CD4-positive, CD25-positive, alpha-beta regulatory T cell (primary cell): ENCODE data around the gene METTL23. TPM values are rescaled to one million over a fixed set of nuclear protein-coding genes. Genes with fewer than 3 reads are reported as not detected.

Experiments used
- ATAC-seq, 2 donors: fragments of 150-1000 bp; cut with Tn5 transposase; one replicate each; pipeline ENCODE4 v1.10.0; 2021; ENCODE audit warnings: low read depth in 2 of 2, moderate number of reproducible peaks in 2 of 2, moderate library complexity in 1 of 2
- DNase-seq, 3 donors: peaks; one replicate each; pipeline versions ENCODE4 v3.0.0 to v3.0.0-alpha.2; 2012 to 2022; ENCODE audit warnings: mixed read lengths in 1 of 3
- H3K27ac ChIP-seq: one replicate; pipeline ENCODE4 v1.7.0; 2013; ENCODE audit warnings: mild to moderate bottlenecking, low read length; ENCODE audit not compliant: insufficient read depth, poor library complexity, severe bottlenecking
- H3K27me3 ChIP-seq: one replicate; pipeline ENCODE4 v1.7.0; 2013; ENCODE audit warnings: low read length; ENCODE audit not compliant: control insufficient read depth, insufficient read depth
- H3K36me3 ChIP-seq: one replicate; pipeline ENCODE4 v1.7.0; 2013; ENCODE audit warnings: mild to moderate bottlenecking, low read length, moderate library complexity; ENCODE audit not compliant: control insufficient read depth, insufficient read depth
- H3K4me1 ChIP-seq: 2 replicates; pipeline ENCODE4 v1.7.0; 2013; ENCODE audit warnings: mild to moderate bottlenecking, low read length; ENCODE audit not compliant: insufficient read depth, control insufficient read depth, poor library complexity, severe bottlenecking
- H3K4me3 ChIP-seq: one replicate; pipeline ENCODE4 v1.7.0; 2013; ENCODE audit warnings: low read depth, mild to moderate bottlenecking, low read length, moderate library complexity
- H3K9me3 ChIP-seq, 2 experiments: 1 replicate in 1 of 2; 2 replicates in 1 of 2; pipeline ENCODE4 v1.7.0; 2013; ENCODE audit warnings: low read length in 2 of 2, mild to moderate bottlenecking in 1 of 2, moderate library complexity in 1 of 2; ENCODE audit not compliant: control insufficient read depth in 2 of 2
- H3K27ac Mint-ChIP-seq, 3 donors: one replicate each; pipeline ENCODE4 v1.8.0; 2020 to 2022; ENCODE audit warnings: mild to moderate bottlenecking in 3 of 3, mixed read lengths in 3 of 3, moderate library complexity in 2 of 3
- H3K27me3 Mint-ChIP-seq: one replicate; pipeline ENCODE4 v1.8.0; 2022; ENCODE audit warnings: mild to moderate bottlenecking, mixed read lengths
- H3K36me3 Mint-ChIP-seq: one replicate; pipeline ENCODE4 v1.8.0; 2020; ENCODE audit warnings: mixed read lengths
- H3K4me1 Mint-ChIP-seq, 4 donors: one replicate each; pipeline ENCODE4 v1.8.0; 2020 to 2022; ENCODE audit warnings: mixed read lengths in 4 of 4, mild to moderate bottlenecking in 1 of 4
- H3K4me3 Mint-ChIP-seq, 4 donors: one replicate each; pipeline ENCODE4 v1.8.0; 2020 to 2022; ENCODE audit warnings: mild to moderate bottlenecking in 4 of 4, mixed read lengths in 4 of 4, moderate library complexity in 3 of 4
- H3K9me3 Mint-ChIP-seq, 7 donors: one replicate each; pipeline ENCODE4 v1.8.0; 2020 to 2022; ENCODE audit warnings: mixed read lengths in 7 of 7, mild to moderate bottlenecking in 3 of 7, moderate library complexity in 2 of 7
- polyA plus RNA-seq, 4 donors: library from polyadenylated mRNA; unstranded; fragments of 300-500 nt; fragmentation: Illumina TruSeq; gene quantifications; one replicate each; pipeline ENCODE4 v1.2.3, GENCODE V29; 2021
- total RNA-seq: library from RNA; stranded (reverse); gene quantifications from one replicate; pipeline ENCODE4 v1.2.3, GENCODE V29; 2022

The METTL23 gene, protein sequence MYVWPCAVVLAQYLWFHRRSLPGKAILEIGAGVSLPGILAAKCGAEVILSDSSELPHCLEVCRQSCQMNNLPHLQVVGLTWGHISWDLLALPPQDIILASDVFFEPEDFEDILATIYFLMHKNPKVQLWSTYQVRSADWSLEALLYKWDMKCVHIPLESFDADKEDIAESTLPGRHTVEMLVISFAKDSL
- total RNA-seq (44.1 TPM), polyA plus RNA-seq (100 to 1,000 TPM; 130 to 175 (median 162) TPM)

DNA sequence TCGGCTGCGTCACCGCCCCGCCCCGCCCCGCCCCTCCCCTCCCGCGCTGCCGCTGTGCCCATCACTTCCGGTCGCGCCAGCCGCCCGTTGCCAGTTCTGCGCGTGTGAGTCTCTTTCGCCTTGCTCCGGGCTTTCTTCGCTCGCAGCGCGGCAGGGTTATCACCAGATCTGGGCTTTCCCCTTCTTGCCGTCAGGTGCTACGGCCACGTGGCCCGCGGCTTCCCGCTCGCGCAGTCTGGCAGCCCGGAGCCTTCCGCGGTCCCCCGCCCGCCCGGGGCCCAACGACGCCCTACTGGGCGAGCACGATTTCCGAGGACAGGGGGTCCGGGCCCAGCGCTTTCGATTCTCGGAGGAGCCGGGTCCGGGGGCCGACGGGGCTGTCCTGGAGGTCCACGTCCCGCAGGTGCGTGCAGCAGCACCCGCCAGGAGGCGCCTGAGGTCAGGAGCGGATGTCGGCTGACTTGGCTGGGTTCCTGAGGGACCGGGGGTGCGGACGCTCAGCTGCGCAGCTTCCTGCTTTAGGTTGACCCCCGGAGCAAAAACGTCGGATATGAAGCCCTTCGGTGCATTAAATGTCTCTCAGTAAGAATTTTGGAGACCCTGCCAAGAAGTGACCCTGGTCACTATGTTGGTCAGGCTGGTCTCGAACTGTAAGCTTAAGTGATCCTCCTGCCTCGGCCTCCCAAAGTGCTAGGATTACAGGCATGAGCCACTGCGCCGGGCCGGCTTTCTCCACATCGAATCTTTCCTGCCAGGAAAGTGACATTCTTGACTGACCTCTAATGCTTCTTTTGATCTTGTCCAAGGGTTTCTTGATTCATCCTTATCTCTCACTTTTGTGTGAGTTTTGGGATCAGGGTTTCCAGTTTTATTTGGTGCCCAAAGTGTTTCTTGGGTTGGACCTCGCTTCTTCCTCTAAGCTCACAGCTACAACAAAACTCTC, at the start of gene METTL23:
Gene METTL23 (plus strand): TSS at position 64 of the 943 bp plus-strand sequence. CDS start 2,872 bp downstream, outside the sequence.
- H3K9me3 ChIP-seq = no peaks in the 10 kb centered on the region
- DNase-seq (peak; percentile 86 to 93 (median 93)), ATAC-seq (peak; percentile 50 to 54)
- no peaks in the 10 kb centered on the region for H3K27me3 Mint-ChIP-seq
- H3K9me3 Mint-ChIP-seq = peaks cover 0 to 4% (median 0%) of the 10 kb centered on the region in 7 donors
- no peaks in the 10 kb centered on the region for H3K27me3 ChIP-seq
- H3K36me3 ChIP-seq = peaks cover 32% of the 10 kb centered on the region
- peaks cover 17 to 81% (median 47%) of the 10 kb centered on the region in 4 donors for H3K4me1 Mint-ChIP-seq
- H3K4me3 Mint-ChIP-seq = peak within 1 kb of the TSS; percentile 98 to 100 (median 99)
- H3K4me3 ChIP-seq = peak within 1 kb of the TSS; percentile 89
- H3K36me3 Mint-ChIP-seq = peaks cover 25% of the 10 kb centered on the region
- H3K27ac Mint-ChIP-seq = peak within 1 kb of the TSS; percentile 98 to 99 (median 99)
- H3K27ac ChIP-seq = peak within 1 kb of the TSS; percentile 99
- peaks cover 60% of the 10 kb centered on the region for H3K4me1 ChIP-seq

DNA sequence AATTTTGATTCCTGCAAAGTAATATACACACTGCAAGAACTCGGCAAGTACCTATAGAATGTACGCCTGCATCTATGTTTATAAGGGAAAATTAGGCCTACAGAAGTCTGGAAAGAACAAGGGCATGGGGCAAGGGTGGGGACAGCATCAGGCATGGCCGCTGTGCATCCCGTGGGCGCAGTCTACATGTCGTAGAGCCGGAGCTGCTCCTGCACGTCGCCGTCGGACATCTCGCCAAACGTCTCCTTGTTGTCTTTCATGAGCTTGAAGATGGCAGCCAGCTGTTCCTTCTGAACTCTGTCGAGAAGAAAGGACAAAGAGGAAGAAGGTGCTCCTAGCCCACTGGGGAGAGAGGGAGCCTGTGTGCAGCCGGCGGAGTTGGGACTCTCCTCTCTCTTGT, 49.2 kb upstream of the METTL23 start:
- H3K27me3 Mint-ChIP-seq = no peaks in the 10 kb centered on the region
- no peaks in the 10 kb centered on the region for H3K9me3 Mint-ChIP-seq
- ATAC-seq (no peak), DNase-seq (no peak)
- no peak overlapping the region for H3K4me3 Mint-ChIP-seq
- H3K9me3 ChIP-seq = no peaks in the 10 kb centered on the region
- H3K36me3 ChIP-seq = no peaks in the 10 kb centered on the region
- peaks cover 18% of the 10 kb centered on the region for H3K4me1 ChIP-seq
- no peak overlapping the region for H3K4me3 ChIP-seq
- H3K27me3 ChIP-seq = no peaks in the 10 kb centered on the region
- H3K27ac ChIP-seq = no peak overlapping the region
- H3K4me1 Mint-ChIP-seq = peaks cover 3 to 17% (median 10%) of the 10 kb centered on the region in 4 donors
- H3K36me3 Mint-ChIP-seq = peaks cover 4% of the 10 kb centered on the region
- no peak overlapping the region for H3K27ac Mint-ChIP-seq

DNA sequence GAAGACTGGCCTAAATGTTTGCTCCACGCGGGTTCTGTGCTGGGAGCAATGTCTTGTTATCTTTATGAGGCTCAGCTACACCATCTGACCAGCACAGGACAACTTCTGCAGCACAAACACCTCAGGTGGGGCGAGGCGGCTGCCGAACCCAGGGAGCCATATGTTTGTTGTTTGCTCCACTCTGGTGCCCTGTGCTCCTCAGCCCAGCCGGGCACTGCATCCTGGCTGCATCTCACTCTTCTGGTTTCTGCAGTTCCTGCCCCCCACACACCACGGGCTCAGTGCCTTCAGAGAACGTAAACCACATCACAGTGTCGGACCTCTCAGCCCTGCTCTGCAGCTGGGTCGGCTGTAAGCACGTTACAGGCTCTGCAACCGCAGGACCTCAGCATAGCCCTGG, 48.3 kb upstream of the METTL23 start:
- peak overlapping the region; percentile 16 for H3K27ac ChIP-seq
- Mint-ChIP-seq H3K27ac (no peak overlapping the region), H3K27me3 (no peaks in the 10 kb centered on the region), H3K36me3 (peaks cover 4% of the 10 kb centered on the region), H3K4me3 (no peak overlapping the region), H3K9me3 (no peaks in the 10 kb centered on the region), H3K4me1 (peaks cover 0 to 9% (median 6%) of the 10 kb centered on the region in 4 donors)
- no peaks in the 10 kb centered on the region for H3K9me3 ChIP-seq
- no peaks in the 10 kb centered on the region for H3K27me3 ChIP-seq
- peak overlapping the region; percentile 26 for H3K4me3 ChIP-seq
- ATAC-seq (peak; percentile 71 to 75), DNase-seq (peak in 2 of 3 donors; percentile 14 to 74)
- no peaks in the 10 kb centered on the region for H3K36me3 ChIP-seq
- peaks cover 18% of the 10 kb centered on the region for H3K4me1 ChIP-seq

GRCh38 chr17:76679239-76679638, 47.4 kb upstream of the METTL23 start:
- Histone ChIP-seq H3K4me3 (no peak overlapping the region), H3K36me3 (no peaks in the 10 kb centered on the region), H3K4me1 (peaks cover 18% of the 10 kb centered on the region), H3K27me3 (no peaks in the 10 kb centered on the region), H3K9me3 (no peaks in the 10 kb centered on the region), H3K27ac (no peak overlapping the region)
- no peaks in the 10 kb centered on the region for H3K9me3 Mint-ChIP-seq
- H3K27me3 Mint-ChIP-seq = no peaks in the 10 kb centered on the region
- H3K4me3 Mint-ChIP-seq = no peak overlapping the region
- DNase-seq (no peak), ATAC-seq (no peak)
- peaks cover 4% of the 10 kb centered on the region for H3K36me3 Mint-ChIP-seq
- H3K4me1 Mint-ChIP-seq = peaks cover 0 to 8% (median 6%) of the 10 kb centered on the region in 4 donors
- H3K27ac Mint-ChIP-seq = no peak overlapping the region

DNA sequence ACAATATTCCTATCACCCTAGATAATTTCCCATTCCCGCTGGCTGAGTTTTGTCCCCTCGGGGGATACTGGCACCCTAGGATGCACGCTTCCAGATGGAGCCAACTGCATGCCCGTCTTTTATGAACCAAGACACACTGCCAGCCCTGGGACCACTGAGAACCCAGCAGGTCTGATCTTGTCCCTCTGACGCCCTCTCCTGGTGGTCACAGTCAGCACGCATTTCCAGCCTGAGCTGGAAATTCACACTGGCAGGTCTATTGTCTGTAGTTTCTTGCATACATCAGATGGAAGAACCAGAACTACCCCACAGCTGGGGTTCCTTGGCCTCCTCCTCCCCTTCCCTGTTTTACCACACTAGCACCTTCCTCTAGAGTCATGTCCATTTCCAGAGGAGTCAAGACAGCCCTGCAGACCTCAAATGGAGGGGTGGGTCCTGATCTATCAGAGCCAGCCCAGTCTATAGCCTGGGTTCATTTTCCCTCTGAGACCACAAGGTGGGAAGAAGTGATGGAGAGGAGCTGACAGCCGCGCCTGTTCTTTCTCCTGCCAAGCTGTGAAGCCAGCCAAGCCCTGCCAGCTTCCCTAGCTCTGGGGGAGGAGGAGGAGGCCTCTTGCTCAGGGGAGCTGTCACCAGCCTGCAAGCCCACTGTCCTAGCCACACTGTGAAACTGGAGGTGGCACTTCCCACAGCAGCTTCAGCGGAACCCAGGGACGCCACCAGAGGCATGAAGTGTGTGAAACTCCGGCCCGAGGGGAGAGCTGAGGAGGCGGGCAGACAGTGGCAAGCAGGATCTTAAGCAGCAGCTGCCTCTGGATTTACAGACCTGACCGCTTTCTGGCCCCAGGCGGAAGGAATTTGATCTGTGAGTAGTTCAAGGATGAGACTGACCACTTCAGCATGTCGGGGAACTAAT, 45.2 kb upstream of the METTL23 start:
- Histone ChIP-seq H3K4me1 (peaks cover 18% of the 10 kb centered on the region), H3K9me3 (no peaks in the 10 kb centered on the region), H3K4me3 (no peak overlapping the region), H3K27ac (no peak overlapping the region), H3K27me3 (no peaks in the 10 kb centered on the region), H3K36me3 (no peaks in the 10 kb centered on the region)
- DNase-seq = peak; percentile 47 to 79 (median 69)
- peaks cover 0 to 8% (median 6%) of the 10 kb centered on the region in 4 donors for H3K4me1 Mint-ChIP-seq
- H3K27me3 Mint-ChIP-seq = no peaks in the 10 kb centered on the region
- H3K4me3 Mint-ChIP-seq = peak overlapping the region in 1 of 4 donors; percentile 6
- H3K36me3 Mint-ChIP-seq = peaks cover 4% of the 10 kb centered on the region
- H3K27ac Mint-ChIP-seq = no peak overlapping the region
- H3K9me3 Mint-ChIP-seq = no peaks in the 10 kb centered on the region
- peak; percentile 43 to 59 for ATAC-seq

GRCh38 chr17:76682296-76682695, 44.3 kb upstream of the METTL23 start:
- Histone ChIP-seq H3K27me3 (no peaks in the 10 kb centered on the region), H3K36me3 (no peaks in the 10 kb centered on the region), H3K4me1 (peaks cover 18% of the 10 kb centered on the region), H3K4me3 (no peak overlapping the region), H3K27ac (no peak overlapping the region), H3K9me3 (no peaks in the 10 kb centered on the region)
- no peak overlapping the region for H3K4me3 Mint-ChIP-seq
- H3K36me3 Mint-ChIP-seq = peaks cover 4% of the 10 kb centered on the region
- H3K27me3 Mint-ChIP-seq = no peaks in the 10 kb centered on the region
- no peak for DNase-seq
- ATAC-seq = no peak
- H3K4me1 Mint-ChIP-seq = peaks cover 0 to 8% (median 6%) of the 10 kb centered on the region in 4 donors
- H3K9me3 Mint-ChIP-seq = no peaks in the 10 kb centered on the region
- no peak overlapping the region for H3K27ac Mint-ChIP-seq
